Neural progenitor cell (in vitro differentiated cells): ENCODE measurements around the gene OR4E2. TPM values are rescaled to one million over a fixed set of nuclear protein-coding genes. Genes with fewer than 3 reads are reported as not detected.
"Not testable (repeated sequence)": the region's sequence is repeated elsewhere in the genome, so short reads cannot be mapped to it uniquely, and the experiment has no call there.

ENCODE experiments used
- DNase-seq: peaks from one replicate; pipeline ENCODE4 v3.0.0-alpha.2; 2016; ENCODE audit warnings: low spot score
- H2AFZ ChIP-seq: fragments of 200-600 bp; sonication (generic); replicated peaks from 2 replicates; pipeline ENCODE4 v1.6.1; 2016; ENCODE audit warnings: antibody characterized with exemption
- H3F3A ChIP-seq: fragments of 200-600 bp; sonication (generic); 2 replicates; pipeline ENCODE4 v1.6.1; 2016; ENCODE audit warnings: antibody characterized with exemption, low read depth
- H3K27ac ChIP-seq: fragments of 200-600 bp; sonication (generic); 2 replicates; pipeline ENCODE4 v1.5.1; 2016; ENCODE audit warnings: mild to moderate bottlenecking
- H3K27me3 ChIP-seq: fragments of 200-600 bp; sonication (generic); 2 replicates; pipeline ENCODE4 v1.6.1; 2016; ENCODE audit warnings: mild to moderate bottlenecking, moderate library complexity
- H3K36me3 ChIP-seq: fragments of 200-600 bp; sonication (generic); 2 replicates; pipeline ENCODE4 v1.5.1; 2016
- H3K4me1 ChIP-seq: fragments of 200-600 bp; sonication (generic); 2 replicates; pipeline ENCODE4 v1.6.1; 2016; ENCODE audit warnings: mixed run types
- H3K4me2 ChIP-seq: fragments of 200-600 bp; sonication (generic); 2 replicates; pipeline ENCODE4 v1.6.1; 2016
- H3K4me3 ChIP-seq: fragments of 200-600 bp; sonication (generic); 2 replicates; pipeline ENCODE4 v1.5.1; 2016
- H3K79me2 ChIP-seq: fragments of 200-600 bp; sonication (generic); 2 replicates; pipeline ENCODE4 v1.6.1; 2016; ENCODE audit warnings: low read depth
- H3K9ac ChIP-seq: fragments of 200-600 bp; sonication (generic); 2 replicates; pipeline ENCODE4 v1.6.1; 2016
- H3K9me3 ChIP-seq: fragments of 200-600 bp; sonication (generic); 2 replicates; pipeline ENCODE4 v1.5.1; 2016; ENCODE audit warnings: low read depth
- H4K20me1 ChIP-seq: fragments of 200-600 bp; sonication (generic); 2 replicates; pipeline ENCODE4 v1.6.1; 2016; ENCODE audit warnings: low read depth
- H3K27ac Mint-ChIP-seq: 3 replicates; pipeline ENCODE4 v1.8.0; 2021; ENCODE audit warnings: mixed read lengths
- H3K27me3 Mint-ChIP-seq: 2 replicates; pipeline ENCODE4 v1.8.0; 2022; ENCODE audit warnings: low read depth, mild to moderate bottlenecking, inconsistent platforms, moderate library complexity, mixed read lengths; ENCODE audit not compliant: insufficient read depth
- H3K36me3 Mint-ChIP-seq: 3 replicates; pipeline ENCODE4 v1.8.0; 2021; ENCODE audit warnings: mixed read lengths
- H3K4me1 Mint-ChIP-seq: 3 replicates; pipeline ENCODE4 v1.8.0; 2021; ENCODE audit warnings: mixed read lengths
- H3K4me3 Mint-ChIP-seq: 3 replicates; pipeline ENCODE4 v1.8.0; 2021; ENCODE audit warnings: mild to moderate bottlenecking, moderate library complexity, mixed read lengths
- H3K9me3 Mint-ChIP-seq: 3 replicates; pipeline ENCODE4 v1.8.0; 2020; ENCODE audit warnings: mixed read lengths
- CTCF ChIP-seq: fragments of 200-600 bp; sonication (generic); IDR thresholded peaks from 2 replicates; pipeline ENCODE4 v1.5.1; 2017; ENCODE audit warnings: antibody characterized with exemption, mild to moderate bottlenecking
- EZH2 ChIP-seq: fragments of 200-600 bp; sonication (generic); IDR thresholded peaks from 2 replicates; pipeline ENCODE4 v1.6.1; 2017; ENCODE audit warnings: antibody characterized with exemption, mild to moderate bottlenecking, moderate library complexity
- EZH2phosphoT487 ChIP-seq: fragments of 200-600 bp; sonication (generic); IDR thresholded peaks from 2 replicates; pipeline ENCODE4 v1.6.1; 2017; ENCODE audit warnings: antibody characterized with exemption
- total RNA-seq: library from RNA; depleted of rRNA; stranded (reverse); fragments of >200 nt; gene quantifications from 2 replicates; pipeline ENCODE4 v1.2.3, GENCODE V29; 2015; ENCODE audit warnings: low replicate concordance

Gene OR4E2
- total RNA-seq, 1 donor from 2014 or later = not detected

GRCh38 chr14:21617614-21618013, 36.0 kb upstream of the OR4E2 start:
- peak overlapping the region; percentile 92 for H2AFZ ChIP-seq
- no peaks in the 10 kb centered on the region for H4K20me1 ChIP-seq
- H3K36me3 Mint-ChIP-seq = no peaks in the 10 kb centered on the region
- no peak overlapping the region for H3K27ac Mint-ChIP-seq
- no peak overlapping the region for H3K27ac ChIP-seq
- peaks cover 2% of the 10 kb centered on the region for H3K27me3 Mint-ChIP-seq
- H3K4me1 ChIP-seq = no peaks in the 10 kb centered on the region
- no peak overlapping the region for H3K4me2 ChIP-seq
- H3K9ac ChIP-seq = no peak overlapping the region
- H3F3A ChIP-seq = no peaks in the 10 kb centered on the region
- no peak overlapping the region for H3K4me3 ChIP-seq
- H3K4me1 Mint-ChIP-seq = no peaks in the 10 kb centered on the region
- H3K27me3 ChIP-seq = no peaks in the 10 kb centered on the region
- no peaks in the 10 kb centered on the region for H3K79me2 ChIP-seq
- H3K9me3 ChIP-seq = no peaks in the 10 kb centered on the region
- H3K9me3 Mint-ChIP-seq = no peaks in the 10 kb centered on the region
- TF ChIP-seq EZH2 (no peak), EZH2phosphoT487 (no peak), CTCF (no peak)
- no peaks in the 10 kb centered on the region for H3K36me3 ChIP-seq
- no peak for DNase-seq
- no peak overlapping the region for H3K4me3 Mint-ChIP-seq

- no peaks in the 10 kb centered on the region for H3K9me3 Mint-ChIP-seq
- no peaks in the 10 kb centered on the region for H3K36me3 Mint-ChIP-seq
- Histone ChIP-seq H3K27me3 (no peaks in the 10 kb centered on the region), H3F3A (no peaks in the 10 kb centered on the region), H3K79me2 (no peaks in the 10 kb centered on the region), H3K9me3 (no peaks in the 10 kb centered on the region), H4K20me1 (no peaks in the 10 kb centered on the region), H3K36me3 (no peaks in the 10 kb centered on the region), H3K9ac (no peak overlapping the region), H2AFZ (no peak overlapping the region), H3K4me3 (no peak overlapping the region), H3K4me1 (no peaks in the 10 kb centered on the region), H3K4me2 (no peak overlapping the region), H3K27ac (no peak overlapping the region)
- no peaks in the 10 kb centered on the region for H3K27me3 Mint-ChIP-seq
- no peak overlapping the region for H3K4me3 Mint-ChIP-seq
- H3K27ac Mint-ChIP-seq = no peak overlapping the region
- no peaks in the 10 kb centered on the region for H3K4me1 Mint-ChIP-seq
- no peak for DNase-seq
- TF ChIP-seq EZH2 (no peak), CTCF (no peak), EZH2phosphoT487 (no peak)
Measured at GRCh38 chr14:21626491-21627230, 27.0 kb upstream of the OR4E2 start.

- H3K36me3 Mint-ChIP-seq, H3K4me3 Mint-ChIP-seq, H3K27me3 Mint-ChIP-seq: not testable (repeated sequence)
Measured at GRCh38 chr14:21630503-21630902, 23.1 kb upstream of the OR4E2 start.

GRCh38 chr14:21631084-21631483, 22.6 kb upstream of the OR4E2 start:
- Histone ChIP-seq H3K4me3 (no peak overlapping the region), H3K9me3 (no peaks in the 10 kb centered on the region), H3K4me1 (no peaks in the 10 kb centered on the region), H3K27me3 (no peaks in the 10 kb centered on the region), H3K36me3 (no peaks in the 10 kb centered on the region), H2AFZ (no peak overlapping the region), H4K20me1 (no peaks in the 10 kb centered on the region), H3K27ac (no peak overlapping the region), H3K79me2 (no peaks in the 10 kb centered on the region), H3F3A (no peaks in the 10 kb centered on the region), H3K4me2 (no peak overlapping the region), H3K9ac (no peak overlapping the region)
- Mint-ChIP-seq H3K27ac (no peak overlapping the region), H3K4me1 (no peaks in the 10 kb centered on the region), H3K27me3 (no peaks in the 10 kb centered on the region), H3K36me3 (no peaks in the 10 kb centered on the region), H3K9me3 (no peaks in the 10 kb centered on the region), H3K4me3 (no peak overlapping the region)
- TF ChIP-seq EZH2phosphoT487 = no peak
- DNase-seq = no peak

More at GRCh38 chr14:21630503-21630902, 23.1 kb upstream of the OR4E2 start:
- H3K27ac ChIP-seq, H3K27ac Mint-ChIP-seq, H3K9me3 ChIP-seq, H3K9me3 Mint-ChIP-seq, H3K4me3 ChIP-seq, H3K36me3 ChIP-seq, H3K4me2 ChIP-seq, H3F3A ChIP-seq, H2AFZ ChIP-seq, H3K4me1 ChIP-seq, H4K20me1 ChIP-seq, H3K27me3 ChIP-seq, H3K79me2 ChIP-seq, H3K4me1 Mint-ChIP-seq, DNase-seq, H3K9ac ChIP-seq: not testable (repeated sequence)
